Stimulated activated CD4-positive, alpha-beta T cell treated with anti-CD3 and anti-CD28 coated beads, TNF-alpha, amount 100 ng/mL, for 48 hours (primary cell): ENCODE data around the gene JAML.
A peak's percentile ranks its signal among the peaks of the same experiment; 100 is the strongest.

ENCODE experiments used
- DNase-seq, 3 donors: peaks; one replicate each; pipeline ENCODE4 v3.0.0-alpha.2; 2020; ENCODE audit warnings: low read depth in 3 of 3

JAML gene

DNA sequence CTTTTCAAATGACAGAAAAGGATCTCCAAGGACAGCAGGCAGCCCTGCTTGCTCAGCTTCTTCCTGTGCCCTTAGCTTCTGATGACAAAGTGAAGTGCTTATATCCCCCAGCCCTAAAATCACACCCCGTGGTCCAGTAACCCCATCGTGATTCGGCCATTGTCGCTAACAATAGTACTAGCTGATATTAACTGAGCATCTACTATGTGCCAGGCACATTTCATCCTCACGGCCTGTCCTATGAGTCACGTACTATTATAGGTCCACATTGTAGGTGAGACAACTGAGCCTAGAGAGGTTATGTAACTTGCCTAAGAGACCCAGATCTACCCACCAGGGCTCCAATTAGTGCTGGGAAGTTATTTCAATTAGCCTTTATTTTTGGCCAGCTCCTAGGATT lies 78.3 kb downstream of the JAML start:
- no peak for DNase-seq

DNA sequence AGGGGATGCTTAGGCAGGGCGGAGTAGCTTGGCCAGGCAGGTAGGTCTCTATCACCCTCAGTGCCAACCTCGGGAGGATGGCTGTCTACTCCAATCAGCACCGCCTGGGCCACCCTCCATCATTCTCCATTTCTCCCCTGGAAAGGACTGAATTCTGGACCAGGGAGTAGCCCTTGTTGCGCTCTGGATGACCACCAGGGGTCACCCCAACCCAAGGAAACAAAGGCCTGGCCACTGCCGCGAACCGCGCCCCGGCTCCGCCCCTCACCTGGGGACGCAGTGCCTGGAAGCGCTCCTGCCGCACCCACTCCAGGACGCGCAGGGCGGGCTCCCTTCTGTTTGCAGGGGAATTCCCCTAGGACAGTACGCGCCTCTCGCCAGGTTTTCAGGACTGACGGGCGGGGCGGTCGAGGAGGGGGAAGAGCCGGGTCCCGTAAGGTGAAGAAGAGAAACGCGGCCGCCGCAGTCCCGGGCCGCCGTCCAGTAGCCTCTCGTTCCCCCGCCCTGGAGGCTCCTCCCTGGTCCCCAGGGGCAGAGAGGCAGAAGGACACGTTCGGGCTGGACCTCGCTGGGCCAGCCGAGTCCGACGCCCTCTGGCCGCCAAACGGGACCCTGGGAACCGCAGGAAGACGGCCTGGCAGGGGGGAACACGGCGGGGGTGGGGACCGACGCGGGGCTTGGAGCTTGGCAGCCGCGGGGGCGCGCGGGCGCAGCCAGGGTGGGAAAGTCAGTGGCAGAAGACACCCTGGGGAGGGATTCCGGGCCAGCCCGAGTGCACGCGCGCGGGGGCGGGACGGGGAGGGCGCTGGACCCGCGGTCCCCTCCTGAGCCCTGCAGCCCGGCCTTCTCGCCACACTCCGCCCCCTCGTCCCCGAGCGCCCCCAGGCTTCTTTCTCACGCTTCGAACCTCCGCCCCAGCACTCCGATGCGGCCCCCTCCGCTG lies 79.3 kb downstream of the JAML start:
- peak; percentile 76 to 92 (median 90) for DNase-seq

DNA sequence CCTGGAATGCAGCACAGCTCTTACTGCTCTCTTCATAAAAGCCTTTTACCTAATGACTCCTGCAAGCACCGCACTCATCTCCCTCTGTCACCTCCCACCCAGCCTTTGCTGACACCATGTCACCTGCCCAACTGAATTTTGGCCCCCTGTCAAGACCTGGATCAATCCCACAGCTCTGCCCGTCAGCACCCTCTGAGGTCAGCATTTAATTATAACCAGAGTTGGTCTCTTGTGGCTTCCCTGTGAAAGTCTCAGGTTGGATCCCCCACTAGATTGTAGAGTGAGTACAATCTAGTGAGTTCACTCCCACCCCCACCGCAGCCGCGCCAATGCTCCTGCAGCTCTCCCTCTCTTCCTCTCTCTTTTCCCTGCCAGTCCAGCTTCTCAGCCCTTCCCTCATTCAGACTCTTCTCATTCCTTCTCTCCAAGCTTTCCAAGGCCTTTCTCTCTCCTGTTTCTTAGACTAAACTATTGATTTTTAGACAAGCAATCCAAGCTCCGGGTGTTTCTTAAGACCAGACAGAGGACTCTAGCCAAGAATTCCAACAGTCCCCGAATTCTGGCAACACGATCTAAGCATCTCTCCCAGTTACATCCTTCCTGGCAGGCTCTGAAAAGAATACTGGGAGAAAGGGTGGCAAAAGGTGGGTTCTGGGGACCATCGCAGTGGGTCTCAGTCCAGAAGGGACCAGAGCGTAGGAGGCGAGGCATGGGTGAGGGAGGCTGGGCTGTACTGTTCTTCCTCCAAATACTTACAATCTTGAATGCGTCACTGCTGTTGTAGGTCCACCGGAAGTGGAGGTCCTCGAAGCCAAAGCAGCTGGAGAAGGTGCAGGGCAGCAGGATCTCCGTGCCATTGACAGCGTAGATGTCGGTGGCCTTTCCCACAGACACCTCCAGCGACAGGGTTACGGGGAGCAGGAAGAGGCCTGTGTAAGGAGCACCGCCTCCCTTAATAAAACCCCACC lies 80.2 kb downstream of the JAML start:
- DNase-seq: no peak
